ENCODE measurements around the gene SIL1.
A peak's percentile ranks its signal among the peaks of the same experiment; 100 is the strongest.
"Not testable (repeated sequence)": the region's sequence is repeated elsewhere in the genome, so short reads cannot be mapped to it uniquely, and the experiment has no call there.

The SIL1 gene

GRCh38 chr5:138926688-138927448, 271.3 kb downstream of the SIL1 start:
- no peak overlapping the region for H3K27ac ChIP-seq
- ChIA-PET POLR2A (ENCODE audit: low non-redundant PET) (no interaction called here), CTCF (no interaction called here)
- no peak for DNase-seq (ENCODE audit: low spot score)
- no peak for TF ChIP-seq CTCF (conservative IDR thresholded peaks at IDR 0.05; ENCODE audit: low read depth)

GRCh38 chr5:138926257-138926656, 271.9 kb downstream of the SIL1 start:
- ChIA-PET POLR2A (ENCODE audit: low non-redundant PET) (no interaction called here), CTCF (no interaction called here)
- no peak overlapping the region for H3K27ac ChIP-seq
- DNase-seq (ENCODE audit: low spot score): no peak
- TF ChIP-seq CTCF (conservative IDR thresholded peaks at IDR 0.05; ENCODE audit: low read depth): no peak

DNA sequence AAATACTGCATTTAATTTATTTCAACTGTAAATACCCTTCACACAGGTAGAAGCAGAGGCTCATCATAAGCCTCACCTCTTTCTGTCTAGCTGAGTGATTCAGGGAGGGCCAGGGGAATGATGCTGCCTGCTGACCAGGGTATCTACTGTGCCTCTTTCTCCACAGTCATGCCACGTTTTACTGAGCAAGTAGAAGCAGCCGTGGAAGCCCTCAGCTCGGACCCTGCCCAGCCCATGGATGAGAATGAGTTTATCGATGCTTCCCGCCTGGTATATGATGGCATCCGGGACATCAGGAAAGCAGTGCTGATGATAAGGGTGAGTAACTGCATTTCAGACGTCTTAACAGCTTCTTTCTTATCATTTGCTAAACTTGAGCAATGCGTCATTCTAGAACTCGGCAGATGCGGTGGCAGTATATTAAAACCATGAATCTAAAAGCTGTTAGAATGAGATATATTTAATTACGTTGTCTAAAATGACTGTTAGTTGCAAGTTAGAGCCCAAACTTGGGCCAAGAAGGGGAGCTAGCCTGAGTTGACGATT, 273.0 kb downstream of the SIL1 start:
- H3K27ac ChIP-seq: no peak overlapping the region
- ChIA-PET POLR2A (ENCODE audit: low non-redundant PET) (no interaction called here), CTCF (interaction anchor here (0.9 kb wide), 1 partner anchor 330 kb away, joined by 4 read pairs; no protein-coding TSS in a partner anchor)
- no peak for DNase-seq (ENCODE audit: low spot score)
- no peak for TF ChIP-seq CTCF (conservative IDR thresholded peaks at IDR 0.05; ENCODE audit: low read depth)

- CTCF ChIA-PET: interaction anchor here (0.6 kb wide), 1 partner anchor 660 kb away, joined by 3 read pairs; no protein-coding TSS in a partner anchor
- TF ChIP-seq CTCF (conservative IDR thresholded peaks at IDR 0.05; ENCODE audit: low read depth): no peak
- no peak overlapping the region for H3K27ac ChIP-seq
- DNase-seq (ENCODE audit: low spot score): no peak
- POLR2A ChIA-PET (ENCODE audit: low non-redundant PET): no interaction called here
Observed at GRCh38 chr5:138922494-138922893, 275.7 kb downstream of the SIL1 start.

- POLR2A ChIA-PET (ENCODE audit: low non-redundant PET): not testable (repeated sequence)
Observed at GRCh38 chr5:138921362-138921761, 276.8 kb downstream of the SIL1 start.

DNA sequence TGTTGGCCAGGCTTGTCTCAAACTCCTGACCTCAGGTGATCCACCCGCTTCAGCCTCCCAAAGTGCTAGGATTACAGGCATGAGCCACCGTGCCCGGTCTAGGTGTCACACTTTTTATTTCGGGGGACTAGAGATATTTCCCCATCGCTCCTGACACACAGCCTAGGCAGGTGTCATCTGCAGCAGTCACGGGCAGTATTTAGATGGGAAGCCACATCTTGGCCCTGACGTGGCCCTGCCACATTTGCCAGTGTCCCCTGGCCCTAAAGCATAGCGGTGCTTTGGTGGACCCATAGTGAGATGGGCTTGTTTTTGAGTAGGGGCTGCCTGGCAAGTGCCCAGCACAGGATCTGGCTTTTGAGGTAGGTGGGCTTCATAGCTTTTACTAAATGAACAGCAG, 278.0 kb downstream of the SIL1 start:
- ChIA-PET CTCF (interaction anchor here (0.6 to 0.7 kb wide), 3 partner anchors 13 to 333 kb away, joined by 3 to 5 read pairs (median 5); no protein-coding TSS in a partner anchor), POLR2A (ENCODE audit: low non-redundant PET) (no interaction called here)
- TF ChIP-seq CTCF (conservative IDR thresholded peaks at IDR 0.05; ENCODE audit: low read depth): no peak

More at GRCh38 chr5:138921362-138921761, 276.8 kb downstream of the SIL1 start:
- not testable (repeated sequence) for DNase-seq (ENCODE audit: low spot score); H3K27ac ChIP-seq
- CTCF ChIA-PET: interaction anchor here (0.7 kb wide), 1 partner anchor 233 kb away, joined by 5 read pairs; no protein-coding TSS in a partner anchor

GRCh38 chr5:138918686-138919085, 279.5 kb downstream of the SIL1 start:
- ChIA-PET CTCF (no interaction called here), POLR2A (ENCODE audit: low non-redundant PET) (no interaction called here)
- TF ChIP-seq CTCF (conservative IDR thresholded peaks at IDR 0.05; ENCODE audit: low read depth): no peak
- DNase-seq (ENCODE audit: low spot score): no peak
- no peak overlapping the region for H3K27ac ChIP-seq

More for the DNA sequence above, 278.0 kb downstream of the SIL1 start:
- DNase-seq (ENCODE audit: low spot score): no peak
- 0 out of 2 replicates have a peak overlapping the region, but pooled peaks have one; percentile 14 for H3K27ac ChIP-seq

All from RWPE1 (cell line).